Sigmoid colon (tissue), 7 donors: Measurements from ENCODE around the gene SAP30BP. TPM values are rescaled to one million over a fixed set of nuclear protein-coding genes. Genes with fewer than 3 reads are reported as not detected.

ENCODE experiments used
- DNase-seq: peaks from one replicate; pipeline ENCODE4 v3.0.0-alpha.2; 2019
- H3K27ac ChIP-seq, 4 donors: fragments of 200-600 bp; sonication (generic); one replicate each; pipeline ENCODE4 v1.5.1; 2016 to 2019; ENCODE audit warnings: mild to moderate bottlenecking in 1 of 4
- H3K27me3 ChIP-seq, 3 donors: fragments of 200-600 bp; sonication (generic); one replicate each; pipeline ENCODE4 v1.5.1; 2019; ENCODE audit warnings: mild to moderate bottlenecking in 1 of 3
- H3K36me3 ChIP-seq, 4 donors: fragments of 200-600 bp; sonication (generic); one replicate each; pipeline ENCODE4 v1.5.1; 2016 to 2019
- H3K4me1 ChIP-seq, 4 donors: fragments of 200-600 bp; sonication (generic); one replicate each; pipeline ENCODE4 v1.5.1; 2017 to 2019
- H3K4me3 ChIP-seq, 4 donors: fragments of 200-600 bp; sonication (generic); one replicate each; pipeline ENCODE4 v1.5.1; 2017 to 2019; ENCODE audit warnings: mild to moderate bottlenecking in 2 of 4, moderate library complexity in 1 of 4
- H3K9me3 ChIP-seq, 4 donors: fragments of 200-600 bp in 3 of 4; sonication (generic) in 3 of 4; one replicate each; pipeline versions ENCODE4 v1.5.1 to v1.6.1; 2013 to 2019
- CTCF ChIP-seq, 4 experiments: fragments of 450-650 bp in 3 of 4; fragments of 200-600 bp in 1 of 4; IDR thresholded peaks; one replicate each; pipeline ENCODE4 v1.5.1; 2016 to 2019; ENCODE audit warnings: antibody characterized with exemption in 4 of 4, mild to moderate bottlenecking in 3 of 4, moderate library complexity in 2 of 4
- EP300 ChIP-seq, 4 donors: sonication (generic); formaldehyde crosslinking; IDR thresholded peaks; one replicate each; pipeline ENCODE4 v1.6.1; 2017; ENCODE audit warnings: antibody characterized with exemption in 4 of 4
- POLR2A ChIP-seq, 2 donors: fragments of 450-650 bp; IDR thresholded peaks; one replicate each; pipeline ENCODE4 v1.6.1; 2016; ENCODE audit warnings: antibody characterized with exemption in 2 of 2, mild to moderate bottlenecking in 2 of 2, moderate library complexity in 2 of 2
- POLR2AphosphoS5 ChIP-seq, 4 donors: sonication (generic); formaldehyde crosslinking; IDR thresholded peaks; one replicate each; pipeline ENCODE4 v1.6.1; 2017; ENCODE audit warnings: antibody characterized with exemption in 4 of 4
- WGBS, 2 donors: extraction: QIAGEN DNeasy Blood & Tissue Kit; methylation state at CpG; one replicate each; pipeline ENCODE4 v1.1.7; 2013; 5-methylcytosine and 5-hydroxymethylcytosine counted together
- intact Hi-C: fragments of 100-400 bp; cut with DNase I; formaldehyde crosslinking; loops from one replicate; pipeline ENCODE4 v1.15.1; 2023
- polyA plus RNA-seq, 3 donors: library from polyadenylated mRNA; stranded (reverse); fragments of 200-250 nt; gene quantifications; one replicate each; pipeline ENCODE4 v1.2.3, GENCODE V29; 2013
- total RNA-seq, 4 donors: library from RNA; depleted of rRNA; stranded (reverse); fragments of >200 nt; gene quantifications; one replicate each; pipeline ENCODE4 v1.1.0, GENCODE V29; 2016
- donor health status: healthy with polysubstance abuse.
- donor health status: Bipolar disorder and iron deficiency.
- donor health status: healthy.

The SAP30BP gene
- total and polyA plus RNA-seq, 7 donors, result 53.2 to 96.9 (median 60.4) TPM

DNA sequence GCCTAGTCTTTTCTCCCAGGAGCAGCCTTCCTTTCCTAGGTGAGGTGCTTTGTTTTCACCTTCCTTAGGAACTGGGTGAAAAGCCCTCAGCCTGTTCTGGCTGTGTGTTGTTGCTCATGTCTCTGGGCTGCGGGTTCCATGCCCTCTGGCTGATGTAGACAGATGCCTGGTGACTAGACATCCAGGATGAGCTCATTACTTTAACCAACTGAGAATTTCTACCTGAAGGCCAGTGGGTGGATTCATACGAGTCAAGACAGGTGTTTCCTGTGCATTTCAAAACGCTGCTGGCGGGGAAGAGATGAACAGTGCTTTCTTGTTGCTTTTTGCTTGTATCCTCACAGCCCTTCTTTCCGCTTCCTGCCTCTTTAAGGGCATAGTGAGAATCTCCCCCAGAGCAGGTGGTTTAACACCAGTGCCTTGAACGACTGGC lies 22.3 kb downstream of the SAP30BP start:
- TF ChIP-seq EP300 (IDR thresholded peaks at IDR 0.05) (no peak), POLR2AphosphoS5 (IDR thresholded peaks at IDR 0.05) (no peak), CTCF (IDR thresholded peaks at IDR 0.05) (no peak), POLR2A (IDR thresholded peaks at IDR 0.05) (no peak)
- peaks cover 0 to 78% (median 65%) of the 10 kb centered on the region in 4 donors for H3K4me1 ChIP-seq
- no peak for DNase-seq

DNA sequence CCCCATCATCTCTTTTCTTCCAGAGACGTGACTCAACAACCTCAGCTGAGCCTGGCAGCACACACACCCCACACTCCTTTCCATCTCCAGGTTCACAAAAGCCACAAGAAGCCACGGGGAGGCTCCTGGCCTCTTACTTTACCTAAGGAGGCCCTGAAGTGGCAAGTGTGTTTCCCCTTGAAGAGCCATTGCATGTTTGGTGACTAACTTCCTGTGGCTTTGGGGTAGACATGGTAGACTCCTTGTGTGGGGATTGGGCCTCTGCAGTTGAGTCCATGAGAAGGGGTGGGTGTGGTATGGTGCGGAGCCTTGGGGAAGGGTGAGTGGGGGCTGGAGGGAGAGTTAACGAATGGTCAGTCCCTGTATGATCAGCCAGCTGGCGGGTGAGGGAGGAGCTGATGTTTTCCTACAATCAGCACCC lies 24.2 kb downstream of the SAP30BP start:
- no peak for TF ChIP-seq POLR2AphosphoS5 (IDR thresholded peaks at IDR 0.05)
- no peak for TF ChIP-seq EP300 (IDR thresholded peaks at IDR 0.05)
- TF ChIP-seq CTCF (IDR thresholded peaks at IDR 0.05), result no peak
- TF ChIP-seq POLR2A (IDR thresholded peaks at IDR 0.05), result no peak
- intact Hi-C loops, result no loop called here
- Histone ChIP-seq H3K4me3 (no peak overlapping the region), H3K36me3 (no peaks in the 10 kb centered on the region), H3K4me1 (peaks cover 0 to 78% (median 62%) of the 10 kb centered on the region in 4 donors), H3K27ac (peak overlapping the region; percentile 80 to 90 (median 86)), H3K27me3 (no peaks in the 10 kb centered on the region), H3K9me3 (no peaks in the 10 kb centered on the region)
- WGBS, 2 donors, result 55 to 57% methylated on average over 5 of the region's 5 CpGs
- DNase-seq, result peak; percentile 48

More for the DNA sequence above, 22.3 kb downstream of the SAP30BP start:
- intact Hi-C loops, result no loop called here
- peak overlapping the region; percentile 25 to 85 (median 56) for H3K27ac ChIP-seq
- no peak overlapping the region for H3K4me3 ChIP-seq
- H3K36me3 ChIP-seq, result no peaks in the 10 kb centered on the region
- WGBS, 2 donors, result 50 to 75% methylated on average over 6 of the region's 6 CpGs
- H3K27me3 ChIP-seq, result no peaks in the 10 kb centered on the region
- H3K9me3 ChIP-seq, result no peaks in the 10 kb centered on the region

DNA sequence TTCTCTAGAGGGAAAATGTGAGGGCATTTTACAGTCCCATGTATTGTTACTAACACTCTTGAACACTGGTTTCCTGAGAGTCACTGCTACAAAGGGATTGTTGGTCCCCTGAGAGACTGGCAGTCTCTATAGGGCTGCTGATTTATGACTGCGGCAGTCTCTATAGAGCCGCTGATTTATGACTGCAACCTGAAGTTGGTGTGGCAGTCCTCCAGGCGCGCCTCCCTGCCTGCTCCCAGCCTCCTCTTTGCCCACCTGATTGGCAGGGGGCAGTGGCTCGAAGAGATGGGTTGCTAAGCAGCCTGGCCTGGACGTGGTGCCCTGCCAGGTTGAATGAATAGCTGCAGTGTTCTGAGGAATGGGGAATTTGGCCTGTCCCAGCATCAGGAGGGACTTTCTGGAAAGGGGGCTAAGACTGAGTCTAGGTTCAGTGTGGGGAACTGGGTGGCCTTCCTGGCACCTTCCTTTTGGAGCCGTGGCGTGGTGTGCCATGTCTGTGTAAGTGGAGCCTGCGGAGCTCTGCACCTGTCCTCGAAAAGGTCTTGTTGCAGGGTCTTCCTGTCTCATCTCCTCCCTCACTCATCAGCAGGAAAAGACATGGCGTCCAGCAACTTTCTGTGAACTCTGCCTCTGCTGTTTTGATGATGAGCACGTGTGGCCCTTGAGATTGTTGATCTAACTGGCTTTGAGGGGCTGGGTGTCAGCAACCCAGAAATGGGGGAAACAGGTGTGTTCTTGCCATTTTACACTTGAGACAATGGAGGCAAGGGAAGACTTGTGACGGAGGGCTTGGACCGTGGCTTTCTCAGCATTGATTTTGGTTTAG lies 24.9 kb downstream of the SAP30BP start:
- Histone ChIP-seq H3K27me3 (no peaks in the 10 kb centered on the region), H3K4me3 (no peak overlapping the region), H3K36me3 (no peaks in the 10 kb centered on the region), H3K9me3 (no peaks in the 10 kb centered on the region), H3K27ac (peak overlapping the region; percentile 80 to 90 (median 86)), H3K4me1 (peaks cover 0 to 73% (median 62%) of the 10 kb centered on the region in 4 donors)
- peak; percentile 69 for DNase-seq
- 49 to 73% methylated on average over 14 of the region's 14 CpGs for WGBS, 2 donors
- intact Hi-C loops, result no loop called here
- TF ChIP-seq POLR2AphosphoS5 (IDR thresholded peaks at IDR 0.05), result peak in 1 of 4 donors; percentile 19
- TF ChIP-seq EP300 (IDR thresholded peaks at IDR 0.05), result no peak
- TF ChIP-seq POLR2A (IDR thresholded peaks at IDR 0.05), result no peak

GRCh38 chr17:75692976-75693375 lies 25.8 kb downstream of the SAP30BP start:
- H3K4me1 ChIP-seq, result peaks cover 0 to 78% (median 68%) of the 10 kb centered on the region in 4 donors
- no peaks in the 10 kb centered on the region for H3K9me3 ChIP-seq
- peak overlapping the region; percentile 80 to 90 (median 86) for H3K27ac ChIP-seq
- H3K4me3 ChIP-seq, result peak overlapping the region in 1 of 4 donors; percentile 6
- H3K36me3 ChIP-seq, result peaks cover 0 to 4% (median 0%) of the 10 kb centered on the region in 4 donors
- no peak for TF ChIP-seq EP300 (IDR thresholded peaks at IDR 0.05)
- no peaks in the 10 kb centered on the region for H3K27me3 ChIP-seq
- intact Hi-C loops, result no loop called here
- DNase-seq, result peak; percentile 62
- 89 to 91% methylated on average over 13 of the region's 13 CpGs for WGBS, 2 donors

- WGBS, 2 donors, result 70 to 72% methylated on average over 19 of the region's 19 CpGs
- H3K27ac ChIP-seq, result peak overlapping the region; percentile 80 to 90 (median 86)
Measured at GRCh38 chr17:75693500-75694481, 26.7 kb downstream of the SAP30BP start.

More at GRCh38 chr17:75693500-75694481, 26.7 kb downstream of the SAP30BP start:
- Histone ChIP-seq H3K4me3 (peak overlapping the region in 1 of 4 donors; percentile 6), H3K4me1 (peaks cover 0 to 80% (median 68%) of the 10 kb centered on the region in 4 donors), H3K27me3 (no peaks in the 10 kb centered on the region), H3K9me3 (no peaks in the 10 kb centered on the region), H3K36me3 (peaks cover 0 to 4% (median 0%) of the 10 kb centered on the region in 4 donors)
- no peak for TF ChIP-seq CTCF (IDR thresholded peaks at IDR 0.05)
- no peak for TF ChIP-seq POLR2A (IDR thresholded peaks at IDR 0.05)
- peak; percentile 7 to 88 (median 46) for TF ChIP-seq EP300 (IDR thresholded peaks at IDR 0.05)
- TF ChIP-seq POLR2AphosphoS5 (IDR thresholded peaks at IDR 0.05), result peak; percentile 38 to 75 (median 68)
- DNase-seq, result peak; percentile 96
- intact Hi-C loops, result no loop called here
